ENCODE data around the gene ZNF536. TPM values are rescaled to one million over a fixed set of nuclear protein-coding genes. Genes with fewer than 3 reads are reported as not detected.

The ZNF536 gene
- total and polyA plus RNA-seq, 12 donors: 0.22 to 10.7 (median 3.7) TPM

DNA sequence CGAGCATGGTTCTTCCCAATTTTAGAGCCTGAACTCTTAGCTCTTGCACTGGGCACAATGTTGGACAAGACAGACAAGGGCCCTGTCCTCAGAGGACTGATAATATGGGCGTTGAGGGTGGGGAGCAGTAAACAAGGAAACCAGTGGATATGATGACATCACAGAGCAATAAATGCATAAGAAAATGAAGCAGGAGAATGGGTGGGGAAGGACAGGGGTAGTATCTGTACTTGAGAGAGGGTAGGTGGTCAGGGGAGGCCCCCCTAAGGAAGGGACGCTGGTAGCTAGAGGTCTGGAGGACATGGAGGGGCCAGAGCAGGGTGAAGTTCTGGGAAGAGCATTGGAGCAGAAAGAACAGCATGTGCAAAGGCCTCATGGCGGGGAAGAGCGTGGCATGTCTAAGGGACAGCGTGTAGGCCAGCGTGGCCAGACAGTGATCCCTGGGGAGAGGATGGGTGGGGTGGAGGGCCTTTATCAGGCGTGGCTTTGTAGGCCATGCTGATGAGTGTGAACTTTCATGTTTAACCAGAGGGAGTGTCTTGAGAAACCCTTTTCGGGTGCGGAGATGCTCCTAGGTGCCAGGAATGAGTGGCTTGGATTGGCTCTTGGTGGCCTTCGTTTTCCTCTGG lies 15.1 kb upstream of the ZNF536 start:
- 77 to 87% methylated on average over 11 of the region's 11 CpGs for WGBS, 2 donors
- intact Hi-C loops (cut with DNase I): no loop called here
- peaks cover 0 to 8% (median 0%) of the 10 kb centered on the region in 9 donors for H3K4me1 ChIP-seq
- H3K4me3 ChIP-seq: no peak overlapping the region
- H3K27ac ChIP-seq: no peak overlapping the region
- H3K9me3 ChIP-seq: no peaks in the 10 kb centered on the region
- H3K36me3 ChIP-seq: no peaks in the 10 kb centered on the region
- DNase-seq: no peak
- peaks cover 0 to 24% (median 0%) of the 10 kb centered on the region in 7 donors for H3K27me3 ChIP-seq
- TF ChIP-seq, protein P1, sequence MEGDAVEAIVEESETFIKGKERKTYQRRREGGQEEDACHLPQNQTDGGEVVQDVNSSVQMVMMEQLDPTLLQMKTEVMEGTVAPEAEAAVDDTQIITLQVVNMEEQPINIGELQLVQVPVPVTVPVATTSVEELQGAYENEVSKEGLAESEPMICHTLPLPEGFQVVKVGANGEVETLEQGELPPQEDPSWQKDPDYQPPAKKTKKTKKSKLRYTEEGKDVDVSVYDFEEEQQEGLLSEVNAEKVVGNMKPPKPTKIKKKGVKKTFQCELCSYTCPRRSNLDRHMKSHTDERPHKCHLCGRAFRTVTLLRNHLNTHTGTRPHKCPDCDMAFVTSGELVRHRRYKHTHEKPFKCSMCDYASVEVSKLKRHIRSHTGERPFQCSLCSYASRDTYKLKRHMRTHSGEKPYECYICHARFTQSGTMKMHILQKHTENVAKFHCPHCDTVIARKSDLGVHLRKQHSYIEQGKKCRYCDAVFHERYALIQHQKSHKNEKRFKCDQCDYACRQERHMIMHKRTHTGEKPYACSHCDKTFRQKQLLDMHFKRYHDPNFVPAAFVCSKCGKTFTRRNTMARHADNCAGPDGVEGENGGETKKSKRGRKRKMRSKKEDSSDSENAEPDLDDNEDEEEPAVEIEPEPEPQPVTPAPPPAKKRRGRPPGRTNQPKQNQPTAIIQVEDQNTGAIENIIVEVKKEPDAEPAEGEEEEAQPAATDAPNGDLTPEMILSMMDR (IDR thresholded peaks at IDR 0.05): no peak
- ATAC-seq: no peak

GRCh38 chr19:30357580-30357954 lies 14.6 kb upstream of the ZNF536 start:
- no peak overlapping the region for H3K4me3 ChIP-seq
- no peak for ATAC-seq
- H3K4me1 ChIP-seq: peaks cover 0 to 8% (median 0%) of the 10 kb centered on the region in 9 donors
- no peaks in the 10 kb centered on the region for H3K36me3 ChIP-seq
- H3K27ac ChIP-seq: no peak overlapping the region
- peaks cover 0 to 21% (median 0%) of the 10 kb centered on the region in 7 donors for H3K27me3 ChIP-seq
- intact Hi-C loops (cut with DNase I): no loop called here
- no peak for DNase-seq
- H3K9me3 ChIP-seq: no peaks in the 10 kb centered on the region
- TF ChIP-seq, protein P1 (IDR thresholded peaks at IDR 0.05): no peak
- WGBS, 2 donors: 80 to 84% methylated on average over 5 of the region's 5 CpGs

- no peak for DNase-seq
- H3K27me3 ChIP-seq: peaks cover 0 to 18% (median 0%) of the 10 kb centered on the region in 7 donors
Measured at GRCh38 chr19:30358319-30358718, 13.9 kb upstream of the ZNF536 start.

GRCh38 chr19:30358821-30359580 lies 13.2 kb upstream of the ZNF536 start:
- H3K27me3 ChIP-seq: peaks cover 0 to 18% (median 1%) of the 10 kb centered on the region in 7 donors
- H3K4me1 ChIP-seq: peaks cover 0 to 8% (median 0%) of the 10 kb centered on the region in 9 donors
- DNase-seq (no peak), ATAC-seq (no peak)
- TF ChIP-seq, protein P1 (IDR thresholded peaks at IDR 0.05): no peak
- no peaks in the 10 kb centered on the region for H3K9me3 ChIP-seq
- 85 to 87% methylated on average over 13 of the region's 13 CpGs for whole genome bisulfite sequencing, 2 donors
- no peak overlapping the region for H3K4me3 ChIP-seq
- H3K27ac ChIP-seq: no peak overlapping the region
- intact Hi-C loops (cut with DNase I): no loop called here
- no peaks in the 10 kb centered on the region for H3K36me3 ChIP-seq

More at GRCh38 chr19:30358319-30358718, 13.9 kb upstream of the ZNF536 start:
- WGBS, 2 donors: 88 to 92% methylated on average over 3 of the region's 3 CpGs
- Histone ChIP-seq H3K4me3 (no peak overlapping the region), H3K4me1 (peaks cover 0 to 8% (median 0%) of the 10 kb centered on the region in 9 donors), H3K9me3 (no peaks in the 10 kb centered on the region), H3K36me3 (no peaks in the 10 kb centered on the region), H3K27ac (no peak overlapping the region)
- intact Hi-C loops (cut with DNase I): no loop called here
- ATAC-seq: no peak
- TF ChIP-seq, protein P1 (IDR thresholded peaks at IDR 0.05): no peak
